K562 (cell line): ENCODE measurements around the gene UNC13A. TPM values are rescaled to one million over a fixed set of nuclear protein-coding genes. Genes with fewer than 3 reads are reported as not detected.

Source experiments
- ATAC-seq: fragments of 200-7000 bp; cut with Tn5 transposase; 3 replicates; pipeline ENCODE4 v1.9.1; 2020; ENCODE audit warnings: moderate library complexity
- BruUV-seq: library from RNA; stranded (reverse); fragments of 400-500 nt; replicated peaks from 2 replicates; lab custom pipeline; 2021; lab: Mats Ljungman, UMichigan
- CTCF ChIA-PET: fragments of 300-600 bp; formaldehyde crosslinking; extraction: SDS; loops from one replicate; lab custom pipeline; 2021; ENCODE audit warnings: low intra/inter-chr PET ratio; lab: Yijun Ruan, JAX
- POLR2A ChIA-PET: fragments of 300-600, 350-650 bp; sonication (Branson Sonifier 250); formaldehyde crosslinking; extraction: SDS; loops from one replicate; lab custom pipeline; 2021; ENCODE audit warnings: antibody characterized with exemption, inconsistent platforms; lab: Yijun Ruan, JAX
- DNase-seq, 4 experiments: peaks; one replicate each; pipeline versions ENCODE4 v3.0.0 to v3.0.0-alpha.2; 2011 to 2018; ENCODE audit warnings: low spot score in 3 of 4, mixed read lengths in 3 of 4; ENCODE audit errors: extremely low read depth in 1 of 4
- FAIRE-seq: peaks from 2 replicates; lab custom pipeline; 2011; peaks lifted over from hg19 to GRCh38; lab: Jason Lieb, UNC
- H2AFZ ChIP-seq: 2 replicates; pipeline ENCODE4 v1.6.0; 2011; ENCODE audit warnings: low read depth, low read length, control low read depth, inconsistent platforms
- H3K27ac ChIP-seq: fragments of 200-600 bp; 3 replicates; pipeline ENCODE4 v1.8.0; 2011; ENCODE audit warnings: low read depth, mild to moderate bottlenecking, control low read depth, inconsistent platforms, low read length, moderate library complexity, mixed read lengths; ENCODE audit errors: extremely low read depth
- H3K27me3 ChIP-seq, 2 experiments: fragments of 300-600 bp in 1 of 2; 2 replicates in 1 of 2; 3 replicates in 1 of 2; pipeline versions ENCODE4 v1.6.0 to v1.8.0; 2011; ENCODE audit warnings: inconsistent platforms in 2 of 2, low read length in 2 of 2, mild to moderate bottlenecking in 1 of 2, mixed read lengths in 1 of 2, moderate library complexity in 1 of 2; ENCODE audit not compliant: control insufficient read depth in 2 of 2, insufficient read depth in 2 of 2
- H3K36me3 ChIP-seq: fragments of 300-600 bp; 3 replicates; pipeline ENCODE4 v1.8.0; 2011; ENCODE audit warnings: mild to moderate bottlenecking, low read length, inconsistent platforms; ENCODE audit not compliant: control insufficient read depth, insufficient read depth
- H3K4me1 ChIP-seq, 2 experiments: fragments of 200-600 bp in 1 of 2; replicated peaks in 1 of 2; 2 replicates in 1 of 2; 3 replicates in 1 of 2; pipeline versions ENCODE4 v1.5.1 to v1.8.0; 2011; ENCODE audit warnings: inconsistent platforms in 2 of 2, low read length in 2 of 2, mild to moderate bottlenecking in 1 of 2, mixed read lengths in 1 of 2, moderate library complexity in 1 of 2; ENCODE audit not compliant: control insufficient read depth in 2 of 2, insufficient read depth in 2 of 2
- H3K4me2 ChIP-seq: 2 replicates; pipeline ENCODE4 v1.6.1; 2011; ENCODE audit warnings: low read length, control low read depth, inconsistent platforms, mixed read lengths; ENCODE audit not compliant: insufficient read depth
- H3K4me3 ChIP-seq: fragments of 200-600 bp; sonication (generic), shearing (Covaris generic); 2 replicates; pipeline ENCODE4 v1.5.1; 2016; ENCODE audit warnings: control low read depth, inconsistent platforms
- H3K79me2 ChIP-seq: fragments of 200-600 bp; 3 replicates; pipeline ENCODE4 v1.8.0; 2011; ENCODE audit warnings: low read length, inconsistent platforms; ENCODE audit not compliant: control insufficient read depth, insufficient read depth
- H3K9ac ChIP-seq, 2 experiments: 2 replicates each; pipeline versions ENCODE4 v1.6.0 to v1.6.1; 2011; ENCODE audit warnings: low read depth in 2 of 2, low read length in 2 of 2, control low read depth in 1 of 2, inconsistent platforms in 1 of 2, mild to moderate bottlenecking in 1 of 2, mixed read lengths in 1 of 2; ENCODE audit not compliant: insufficient read depth in 1 of 2
- H3K9me1 ChIP-seq: one replicate; pipeline ENCODE4 v1.6.0; 2011; ENCODE audit warnings: inconsistent platforms, mild to moderate bottlenecking, low read length, moderate library complexity; ENCODE audit not compliant: control insufficient read depth, insufficient read depth
- H3K9me3 ChIP-seq: replicated peaks from 2 replicates; pipeline ENCODE4 v1.5.1; 2011; ENCODE audit warnings: low read depth, low read length, inconsistent platforms; ENCODE audit not compliant: control insufficient read depth, insufficient read depth
- H4K20me1 ChIP-seq: replicated peaks from 2 replicates; pipeline ENCODE4 v1.6.1; 2011; ENCODE audit warnings: low read length, inconsistent platforms, mixed read lengths; ENCODE audit not compliant: control insufficient read depth, insufficient read depth
- ATF1 ChIP-seq, 2 experiments: fragments of 450-650 bp in 1 of 2; IDR thresholded peaks; 2 replicates each; pipeline ENCODE4 v1.6.1; 2016; ENCODE audit warnings: missing compliant biosample characterization in 1 of 2, missing genetic modification characterization in 1 of 2
- BDP1 ChIP-seq: IDR thresholded peaks from 3 replicates; pipeline ENCODE4 v1.6.1; 2011; ENCODE audit not compliant: insufficient read length, insufficient read depth
- CHD2 ChIP-seq: IDR thresholded peaks from 2 replicates; pipeline ENCODE4 v1.6.1; 2011; ENCODE audit warnings: low read depth, low read length
- E2F6 ChIP-seq, 2 experiments: IDR thresholded peaks; 2 replicates each; pipeline ENCODE4 v1.6.1; 2011; ENCODE audit warnings: borderline replicate concordance in 1 of 2, control low read depth in 1 of 2, low read depth in 1 of 2, low read length in 1 of 2, mild to moderate bottlenecking in 1 of 2, mixed read lengths in 1 of 2, moderate library complexity in 1 of 2; ENCODE audit not compliant: insufficient read depth in 1 of 2, insufficient read length in 1 of 2, poor library complexity in 1 of 2, severe bottlenecking in 1 of 2; ENCODE audit errors: extremely low read depth in 1 of 2
- E4F1 ChIP-seq: fragments of 250-450 bp; sonication (Bioruptor Pico); IDR thresholded peaks from 2 replicates; pipeline ENCODE4 v1.5.0; 2021; ENCODE audit warnings: mild to moderate bottlenecking, borderline replicate concordance
- EHMT2 ChIP-seq: fragments of 450-650 bp; IDR thresholded peaks from 2 replicates; pipeline ENCODE4 v1.6.1; 2018; ENCODE audit warnings: antibody characterized with exemption
- HDAC1 ChIP-seq, 2 experiments: fragments of 450-650 bp; IDR thresholded peaks; 2 replicates each; pipeline ENCODE4 v1.6.1; 2016 to 2017; ENCODE audit warnings: inconsistent platforms in 1 of 2, mild to moderate bottlenecking in 1 of 2, moderate library complexity in 1 of 2
- KDM1A ChIP-seq, 2 experiments: fragments of 450-650 bp; IDR thresholded peaks; 2 replicates each; pipeline ENCODE4 v1.6.1; 2016; ENCODE audit warnings: mild to moderate bottlenecking in 2 of 2
- MECOM ChIP-seq: fragments of 250-450 bp; sonication (Bioruptor Pico); IDR thresholded peaks from 2 replicates; pipeline ENCODE4 v1.8.0; 2022; ENCODE audit warnings: inconsistent platforms
- PHF20 ChIP-seq: fragments of 450-650 bp; IDR thresholded peaks from 2 replicates; pipeline ENCODE4 v1.6.1; 2018; ENCODE audit not compliant: partially characterized antibody
- POLR2AphosphoS5 ChIP-seq: IDR thresholded peaks from 2 replicates; pipeline ENCODE4 v1.6.1; 2011; ENCODE audit warnings: mild to moderate bottlenecking, low read depth, low read length, moderate library complexity; ENCODE audit not compliant: control insufficient read depth, insufficient read depth
- PYGO2 ChIP-seq: fragments of 450-650 bp; IDR thresholded peaks from 2 replicates; pipeline ENCODE4 v1.6.1; 2016; ENCODE audit warnings: mild to moderate bottlenecking, missing genetic modification characterization, moderate library complexity, missing compliant biosample characterization
- SIN3A ChIP-seq, 2 experiments: fragments of 150-350 bp in 1 of 2; IDR thresholded peaks; 2 replicates each; pipeline ENCODE4 v1.6.1; 2011 to 2016; ENCODE audit warnings: borderline replicate concordance in 2 of 2, low read depth in 2 of 2, low read length in 2 of 2, mild to moderate bottlenecking in 2 of 2, moderate library complexity in 2 of 2; ENCODE audit not compliant: control insufficient read depth in 1 of 2
- ZFP36 ChIP-seq: fragments of 150-350 bp; IDR thresholded peaks from 2 replicates; pipeline ENCODE4 v1.6.1; 2018; ENCODE audit warnings: low read length, low read depth; ENCODE audit not compliant: partially characterized antibody
- ZNF75A ChIP-seq: fragments of 450-650 bp; formaldehyde crosslinking; IDR thresholded peaks from 2 replicates; pipeline ENCODE4 v1.4.0; 2020; ENCODE audit warnings: mild to moderate bottlenecking
- ZNF79 ChIP-seq: fragments of 250-450 bp; sonication (Bioruptor Pico); IDR thresholded peaks from 2 replicates; pipeline ENCODE4 v1.4.0; 2020; ENCODE audit warnings: low read depth, mild to moderate bottlenecking, moderate library complexity
- WGBS: fragments of 100-300 bp; shearing (Covaris generic); methylation state at CpG from one replicate; pipeline ENCODE4 v1.1.6; 2016; ENCODE audit warnings: low coverage, mixed read lengths; ENCODE audit not compliant: insufficient coverage; ENCODE audit errors: missing lambda C conversion rate; 5-methylcytosine and 5-hydroxymethylcytosine counted together
- in situ Hi-C: fragments of 300-500 bp; cut with MboI; formaldehyde crosslinking; loops from 4 replicates; pipeline ENCODE4 v1.15.0; 2018; ENCODE audit warnings: inconsistent platforms, mixed read lengths
- intact Hi-C: fragments of 100-400 bp; cut with micrococcal nuclease; formaldehyde crosslinking; loops from 2 replicates; pipeline ENCODE4 v1.14.2; 2022
- polyA plus RNA-seq, 8 experiments: library from polyadenylated mRNA; depleted of rRNA in 4 of 8; stranded (reverse) in 5 of 8; unstranded in 3 of 8; fragments of >200 nt; fragmentation: Nextera tagmentation in 2 of 8; fragmentation: Illumina TruSeq in 1 of 8; extraction: Ambion mirVana in 2 of 8; extraction: Trizol in 1 of 8; gene quantifications; 2 replicates each; pipeline versions ENCODE4 v1.2.1 to v1.2.3, GENCODE V29; 2011 to 2014; ENCODE audit warnings: inconsistent platforms in 1 of 8, missing spikeins in 1 of 8
- total RNA-seq, 7 experiments: library from RNA; depleted of rRNA in 6 of 7; stranded (reverse); fragments of >200 nt in 6 of 7; fragmentation: Illumina TruSeq in 2 of 7; extraction: Trizol in 2 of 7; gene quantifications; 2 replicates each; pipeline versions ENCODE4 v1.2.1 to v1.2.3, GENCODE V29; 2011 to 2021; ENCODE audit warnings: low replicate concordance in 1 of 7
- TF ChIP-seq, protein P1 (sequence below): sonication (generic); formaldehyde crosslinking; IDR thresholded peaks from 2 replicates; pipeline ENCODE4 v1.8.0; 2023; ENCODE audit warnings: mild to moderate bottlenecking, missing genetic modification reagents

UNC13A gene
- total and polyA plus RNA-seq, 9 of the 15 experiments (the other 6 are each of a cell fraction or from before 2014, with no cell fraction given) = 0.03 to 1.0 (median 0.25) TPM

DNA sequence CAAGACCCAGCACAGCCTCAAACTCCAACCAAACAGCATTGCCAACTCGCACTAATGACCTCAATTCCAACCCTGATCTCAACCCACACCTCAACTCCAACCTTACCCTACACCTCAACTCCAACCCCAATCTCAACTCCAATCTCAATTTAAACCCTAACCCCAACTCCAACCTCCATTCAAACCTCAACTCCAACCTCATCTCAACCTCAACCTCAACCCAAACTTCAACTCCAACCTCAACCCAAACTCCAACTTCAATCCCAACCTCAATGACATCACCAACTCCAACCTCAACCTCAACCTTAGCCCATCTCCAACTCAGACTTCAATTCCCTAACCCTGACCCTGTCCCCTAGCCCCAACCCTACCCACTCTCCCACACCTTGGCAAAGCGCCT, 58.4 kb downstream of the UNC13A start:
- no peak overlapping the region for H3K9ac ChIP-seq
- ChIA-PET CTCF (no interaction called here), POLR2A (no interaction called here)
- intact Hi-C loops (no loop called here), in situ Hi-C loops (no loop called here)
- 4% methylated on average over 2 of the region's 2 CpGs for WGBS
- H3K9me1 ChIP-seq = no peaks in the 10 kb centered on the region
- H3K79me2 ChIP-seq = no peaks in the 10 kb centered on the region
- H4K20me1 ChIP-seq = no peaks in the 10 kb centered on the region; the same call in 1 of the 2 replicates
- no peaks in the 10 kb centered on the region for H3K36me3 ChIP-seq
- DNase-seq = no peak
- no TSS peak for BruUV-seq
- H3K4me1 ChIP-seq = 0 out of 5 replicates have a peak, but pooled peaks cover 0 to 3% of the 10 kb centered on the region in 2 experiments
- no peak overlapping the region for H3K4me2 ChIP-seq
- H3K9me3 ChIP-seq = no peaks in the 10 kb centered on the region
- no peak for FAIRE-seq
- ATAC-seq = no peak
- no peak overlapping the region for H3K27ac ChIP-seq
- H2AFZ ChIP-seq = no peak overlapping the region
- no peak overlapping the region for H3K4me3 ChIP-seq
- H3K27me3 ChIP-seq = peaks cover 10 to 31% of the 10 kb centered on the region in 2 experiments; a peak in 4 of 5 replicates
- TF ChIP-seq HDAC1 (IDR thresholded peaks at IDR 0.05) (peak in 1 of 2 experiments; percentile 62; a peak in 1 of 4 replicates), ATF1 (CRISPR knock-in tag; IDR thresholded peaks at IDR 0.05) (no peak), ATF1 (tag; IDR thresholded peaks at IDR 0.05) (no peak), MECOM (no peak), KDM1A (IDR thresholded peaks at IDR 0.05) (peak; percentile 76 to 82; a peak in 3 of 4 replicates), ZNF79 (CRISPR knock-in tag) (no peak), PHF20 (no peak), E2F6 (IDR thresholded peaks at IDR 0.05; ENCODE audit: borderline replicate concordance in 1 of 2, extremely low read depth in 1 of 2, insufficient read depth in 1 of 2, insufficient read length in 1 of 2, low read depth in 1 of 2, low read length in 1 of 2, poor library complexity in 1 of 2, severe bottlenecking in 1 of 2) (no peak), BDP1 (no peak), POLR2AphosphoS5 (no peak), EHMT2 (peak; percentile 82), PYGO2 (tag) (no peak), CHD2 (no peak), SIN3A (IDR thresholded peaks at IDR 0.05; ENCODE audit: borderline replicate concordance in 2 of 2, control insufficient read depth in 1 of 2, low read depth in 2 of 2, low read length in 2 of 2) (no peak), E4F1 (CRISPR knock-in tag) (no peak), ZFP36 (no peak), ZNF75A (no peak)
- TF ChIP-seq, protein P1, sequence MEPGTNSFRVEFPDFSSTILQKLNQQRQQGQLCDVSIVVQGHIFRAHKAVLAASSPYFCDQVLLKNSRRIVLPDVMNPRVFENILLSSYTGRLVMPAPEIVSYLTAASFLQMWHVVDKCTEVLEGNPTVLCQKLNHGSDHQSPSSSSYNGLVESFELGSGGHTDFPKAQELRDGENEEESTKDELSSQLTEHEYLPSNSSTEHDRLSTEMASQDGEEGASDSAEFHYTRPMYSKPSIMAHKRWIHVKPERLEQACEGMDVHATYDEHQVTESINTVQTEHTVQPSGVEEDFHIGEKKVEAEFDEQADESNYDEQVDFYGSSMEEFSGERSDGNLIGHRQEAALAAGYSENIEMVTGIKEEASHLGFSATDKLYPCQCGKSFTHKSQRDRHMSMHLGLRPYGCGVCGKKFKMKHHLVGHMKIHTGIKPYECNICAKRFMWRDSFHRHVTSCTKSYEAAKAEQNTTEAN (CRISPR knock-in tag) = no peak
